Fibroblast of mammary gland (primary cell): ENCODE results near the gene SIRPB2.

Source experiments
- DNase-seq: peaks from one replicate; pipeline ENCODE4 v3.0.0-alpha.2; 2010; ENCODE audit warnings: low read depth
- H3K4me3 ChIP-seq: 2 replicates; pipeline ENCODE4 v1.5.1; 2011; ENCODE audit warnings: low read depth, mild to moderate bottlenecking, low read length, moderate library complexity; ENCODE audit not compliant: control insufficient read depth
- TF ChIP-seq, protein P1 (sequence below): conservative IDR thresholded peaks from 2 replicates; pipeline ENCODE4 v1.5.1; 2011; ENCODE audit warnings: low read depth, low read length, inconsistent platforms; ENCODE audit not compliant: control insufficient read depth, insufficient read depth

Gene SIRPB2

DNA sequence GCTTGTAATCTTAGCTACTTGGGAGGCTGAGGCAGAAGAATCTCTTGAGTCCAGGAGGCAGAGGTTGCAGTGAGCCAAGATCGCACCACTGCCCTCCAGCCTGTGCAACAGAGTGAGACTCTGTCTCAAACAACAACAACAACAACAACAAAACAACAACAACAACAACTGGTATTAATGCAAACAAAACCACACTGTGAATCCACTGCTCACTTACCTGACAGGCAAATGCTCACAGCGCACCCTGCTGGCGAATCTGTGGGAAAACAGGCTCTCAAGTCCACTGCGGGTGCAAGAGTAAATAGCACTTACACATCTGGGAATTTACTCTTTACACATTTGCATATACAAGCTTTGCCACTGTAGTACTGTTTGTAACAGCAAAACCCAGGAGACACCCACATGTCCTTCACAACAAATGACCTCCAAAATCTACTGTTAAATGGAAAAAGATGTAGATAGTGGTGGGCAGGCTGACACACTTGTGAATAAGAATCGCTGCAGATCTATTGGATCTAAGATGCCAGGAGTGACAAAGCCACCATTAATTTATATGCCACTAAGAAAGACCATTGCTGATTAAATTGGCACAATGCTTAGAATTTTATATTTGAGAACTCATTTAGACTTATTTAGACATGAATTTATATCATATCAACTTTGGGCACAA, 53.9 kb downstream of the SIRPB2 start:
- TF ChIP-seq, protein P1, sequence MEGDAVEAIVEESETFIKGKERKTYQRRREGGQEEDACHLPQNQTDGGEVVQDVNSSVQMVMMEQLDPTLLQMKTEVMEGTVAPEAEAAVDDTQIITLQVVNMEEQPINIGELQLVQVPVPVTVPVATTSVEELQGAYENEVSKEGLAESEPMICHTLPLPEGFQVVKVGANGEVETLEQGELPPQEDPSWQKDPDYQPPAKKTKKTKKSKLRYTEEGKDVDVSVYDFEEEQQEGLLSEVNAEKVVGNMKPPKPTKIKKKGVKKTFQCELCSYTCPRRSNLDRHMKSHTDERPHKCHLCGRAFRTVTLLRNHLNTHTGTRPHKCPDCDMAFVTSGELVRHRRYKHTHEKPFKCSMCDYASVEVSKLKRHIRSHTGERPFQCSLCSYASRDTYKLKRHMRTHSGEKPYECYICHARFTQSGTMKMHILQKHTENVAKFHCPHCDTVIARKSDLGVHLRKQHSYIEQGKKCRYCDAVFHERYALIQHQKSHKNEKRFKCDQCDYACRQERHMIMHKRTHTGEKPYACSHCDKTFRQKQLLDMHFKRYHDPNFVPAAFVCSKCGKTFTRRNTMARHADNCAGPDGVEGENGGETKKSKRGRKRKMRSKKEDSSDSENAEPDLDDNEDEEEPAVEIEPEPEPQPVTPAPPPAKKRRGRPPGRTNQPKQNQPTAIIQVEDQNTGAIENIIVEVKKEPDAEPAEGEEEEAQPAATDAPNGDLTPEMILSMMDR = peak; percentile 95
- peak; percentile 89 for DNase-seq
- H3K4me3 ChIP-seq = no peak overlapping the region

DNA sequence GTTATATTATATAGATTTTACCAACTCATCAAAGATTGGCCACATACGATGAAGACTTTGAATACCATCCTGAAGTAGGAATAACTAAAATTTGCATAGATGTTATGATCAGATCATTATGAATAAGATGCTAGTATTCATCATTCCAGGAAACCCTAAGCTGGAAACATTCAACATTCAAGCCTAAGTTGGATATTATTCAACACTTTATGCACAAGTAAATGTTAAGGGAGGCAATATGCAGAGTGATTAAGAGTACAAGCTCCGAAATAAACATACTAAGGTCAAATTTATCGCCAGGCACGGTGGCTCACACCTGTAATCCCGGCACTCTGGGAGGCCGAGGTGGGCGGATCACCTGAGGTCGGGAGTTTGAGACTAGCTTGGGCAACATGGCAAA, 55.0 kb downstream of the SIRPB2 start:
- no peak for DNase-seq
- H3K4me3 ChIP-seq = no peak overlapping the region
- TF ChIP-seq, protein P1 = no peak

DNA sequence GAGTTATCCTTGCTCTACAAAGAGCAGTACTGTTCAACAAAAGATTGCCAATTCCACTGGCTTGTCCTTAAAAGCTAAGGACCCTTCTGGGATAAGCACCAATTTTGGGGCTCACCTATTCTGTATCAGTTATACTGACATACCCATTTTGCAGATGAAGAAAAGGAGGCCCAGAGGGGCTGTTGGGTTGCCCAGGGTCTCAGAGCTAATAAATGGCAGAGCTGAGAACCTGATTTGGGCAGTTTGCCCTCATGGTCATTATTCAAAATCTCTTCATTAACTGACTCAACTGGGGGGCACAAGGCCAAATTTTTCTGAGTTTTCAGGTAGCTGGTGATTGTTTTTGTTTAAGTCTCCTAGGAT, 55.9 kb downstream of the SIRPB2 start:
- DNase-seq = no peak
- H3K4me3 ChIP-seq = no peak overlapping the region
- TF ChIP-seq, protein P1 = no peak

DNA sequence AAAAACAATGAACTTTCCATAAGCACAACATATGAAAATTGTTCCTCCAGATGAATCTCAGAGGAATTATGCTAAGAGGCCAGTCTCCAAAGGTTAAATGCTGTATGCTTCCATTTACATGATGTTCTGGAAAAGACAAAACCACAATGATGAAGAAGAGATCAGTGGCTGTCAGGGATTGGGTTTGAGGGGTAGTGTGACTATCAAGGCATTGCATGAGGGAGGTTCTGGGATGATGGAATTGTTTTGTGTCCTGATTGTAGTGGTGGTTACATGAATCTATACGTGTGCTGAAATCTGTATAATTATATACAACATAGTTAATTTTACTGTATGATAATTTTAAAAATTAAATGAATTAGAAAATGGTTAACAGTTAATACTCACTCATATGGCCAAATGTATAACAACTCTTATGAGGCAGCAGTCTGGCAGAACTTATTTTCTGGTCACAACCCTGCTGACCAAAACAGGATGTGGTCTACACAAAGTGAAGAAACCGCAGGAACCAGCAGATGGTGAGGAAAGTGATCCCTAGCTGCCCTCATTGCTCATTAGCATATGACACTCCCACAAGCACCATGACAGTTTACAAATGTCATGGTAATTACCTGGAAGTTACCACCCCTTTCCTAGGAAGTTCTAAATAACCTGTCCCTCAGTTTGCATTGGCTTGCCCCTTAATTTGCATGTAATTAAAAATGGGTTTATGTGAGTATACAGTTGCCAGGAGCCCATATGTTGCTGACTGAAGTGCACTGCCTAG, 56.5 kb downstream of the SIRPB2 start:
- TF ChIP-seq, protein P1 = no peak
- no peak overlapping the region for H3K4me3 ChIP-seq
- peak; percentile 96 for DNase-seq

DNA sequence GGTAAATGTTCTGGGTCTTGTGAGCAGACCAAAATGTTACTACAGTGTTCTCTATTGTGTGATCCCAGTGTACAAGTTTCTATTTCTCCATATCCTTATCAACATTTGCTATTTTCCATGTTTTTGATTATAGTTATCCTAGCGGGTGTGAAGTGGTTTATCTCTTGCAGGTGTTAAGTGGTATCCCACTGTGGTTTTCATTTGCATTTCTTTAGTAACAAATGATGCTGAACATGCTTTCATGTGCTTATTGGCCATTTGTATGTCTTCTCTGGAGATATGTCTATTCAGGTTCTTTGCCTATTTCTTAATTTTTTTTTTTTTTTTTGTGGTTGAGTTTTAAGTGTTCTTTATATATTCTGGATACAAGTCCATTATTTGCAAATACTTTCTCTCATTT, 60.1 kb downstream of the SIRPB2 start:
- no peak overlapping the region for H3K4me3 ChIP-seq
- TF ChIP-seq, protein P1 = no peak
- no peak for DNase-seq

DNA sequence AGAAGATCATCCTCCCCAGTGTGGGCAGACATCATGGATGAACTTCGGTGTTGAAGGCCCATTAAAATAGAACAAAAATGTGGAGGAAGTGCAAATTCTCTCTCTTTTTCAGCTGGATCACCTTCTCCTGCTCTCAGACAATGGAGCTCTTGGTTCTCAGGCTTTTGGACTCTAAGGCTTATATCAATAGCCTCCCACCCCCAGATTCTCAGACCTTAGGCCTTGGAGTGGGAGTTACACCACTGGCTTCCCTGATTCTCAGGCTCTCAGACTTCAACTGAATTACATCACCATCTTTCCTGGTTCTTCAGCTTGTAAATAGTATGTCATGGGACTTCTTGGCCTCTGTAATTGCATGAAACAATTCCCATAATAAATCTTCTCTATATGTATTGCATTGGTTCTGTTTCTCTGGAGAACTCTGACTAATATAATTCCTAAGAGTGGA, 61.2 kb downstream of the SIRPB2 start:
- DNase-seq = peak; percentile 97
- H3K4me3 ChIP-seq = no peak overlapping the region
- TF ChIP-seq, protein P1 = no peak
